IMR-90 (cell line): ENCODE measurements around the gene PCA3. TPM values are rescaled to one million over a fixed set of nuclear protein-coding genes. Genes with fewer than 3 reads are reported as not detected.

Source experiments
- ATAC-seq: fragments of 200-7000 bp; cut with Tn5 transposase; 2 replicates; pipeline ENCODE4 v1.9.1; 2020; ENCODE audit warnings: low read depth, mild to moderate bottlenecking, moderate library complexity
- BruUV-seq: library from RNA; stranded (reverse); fragments of 400-500 nt; replicated peaks from 2 replicates; lab custom pipeline; 2021; lab: Mats Ljungman, UMichigan
- CTCF ChIA-PET: fragments of 300-600 bp; formaldehyde crosslinking; extraction: SDS; loops from one replicate; lab custom pipeline; 2021; ENCODE audit warnings: antibody characterized with exemption; lab: Yijun Ruan, JAX
- POLR2A ChIA-PET: fragments of 300-600 bp; sonication (Branson Sonifier 250); formaldehyde crosslinking; loops from one replicate; lab custom pipeline; 2022; ENCODE audit warnings: antibody characterized with exemption; ENCODE audit not compliant: unreplicated experiment; lab: Charles Lee
- DNase-seq: peaks from one replicate; pipeline ENCODE4 v3.0.0; 2013
- H2AFZ ChIP-seq: replicated peaks from 2 replicates; pipeline ENCODE3; 2013; ENCODE audit warnings: low read length, mild to moderate bottlenecking; ENCODE audit not compliant: poor library complexity
- H2AK5ac ChIP-seq: 2 replicates; pipeline ENCODE4 v1.6.1; 2013; ENCODE audit warnings: low read depth, low read length, inconsistent platforms
- H2AK9ac ChIP-seq: replicated peaks from 2 replicates; pipeline ENCODE3; 2013; ENCODE audit warnings: mild to moderate bottlenecking, low read depth, low read length, moderate library complexity; ENCODE audit not compliant: poor library complexity
- H2BK120ac ChIP-seq: 2 replicates; pipeline ENCODE4 v1.6.1; 2013; ENCODE audit warnings: low read depth, low read length, inconsistent platforms
- H2BK15ac ChIP-seq: 3 replicates; pipeline ENCODE4 v1.6.1; 2013; ENCODE audit warnings: low read depth, low read length, inconsistent platforms
- H2BK20ac ChIP-seq: 2 replicates; pipeline ENCODE4 v1.6.1; 2013; ENCODE audit warnings: low read depth, mild to moderate bottlenecking, inconsistent platforms, low read length, moderate library complexity
- H2BK5ac ChIP-seq: 2 replicates; pipeline ENCODE4 v1.6.1; 2013; ENCODE audit warnings: mild to moderate bottlenecking, low read depth, low read length, inconsistent platforms; ENCODE audit not compliant: poor library complexity, severe bottlenecking
- H3K14ac ChIP-seq: replicated peaks from 2 replicates; pipeline ENCODE4 v1.6.1; 2013; ENCODE audit warnings: low read depth, low read length, inconsistent platforms
- H3K18ac ChIP-seq: 2 replicates; pipeline ENCODE4 v1.6.1; 2013; ENCODE audit warnings: low read depth, low read length, control low read depth
- H3K23ac ChIP-seq: 2 replicates; pipeline ENCODE4 v1.6.1; 2013; ENCODE audit warnings: low read depth, low read length, inconsistent platforms
- H3K27ac ChIP-seq: 2 replicates; pipeline ENCODE4 v1.5.1; 2013; ENCODE audit warnings: mild to moderate bottlenecking, control low read depth, low read length; ENCODE audit not compliant: insufficient read depth
- H3K27me3 ChIP-seq: 2 replicates; pipeline ENCODE4 v1.6.1; 2013; ENCODE audit warnings: low read length; ENCODE audit not compliant: control insufficient read depth, insufficient read depth
- H3K36me3 ChIP-seq: 2 replicates; pipeline ENCODE4 v1.6.1; 2013; ENCODE audit warnings: low read length, mixed read lengths; ENCODE audit not compliant: control insufficient read depth, insufficient read depth
- H3K4ac ChIP-seq: 2 replicates; pipeline ENCODE4 v1.6.1; 2013; ENCODE audit warnings: low read depth, low read length, inconsistent platforms
- H3K4me1 ChIP-seq: 2 replicates; pipeline ENCODE4 v1.6.1; 2013; ENCODE audit warnings: low read length, mixed read lengths; ENCODE audit not compliant: control insufficient read depth, insufficient read depth
- H3K4me2 ChIP-seq: 2 replicates; pipeline ENCODE4 v1.6.1; 2013; ENCODE audit warnings: low read depth, mild to moderate bottlenecking, control low read depth, low read length, moderate library complexity
- H3K4me3 ChIP-seq: 2 replicates; pipeline ENCODE4 v1.5.1; 2013; ENCODE audit warnings: low read depth, mild to moderate bottlenecking, control low read depth, low read length, moderate library complexity; ENCODE audit not compliant: insufficient read depth
- H3K56ac ChIP-seq: 2 replicates; pipeline ENCODE4 v1.6.1; 2013; ENCODE audit warnings: low read length, inconsistent platforms; ENCODE audit not compliant: insufficient read depth; ENCODE audit errors: extremely low read depth
- H3K79me1 ChIP-seq, 2 experiments: 2 replicates each; pipeline ENCODE4 v1.6.1; 2013; ENCODE audit warnings: low read length in 2 of 2, inconsistent platforms in 1 of 2, low read depth in 1 of 2
- H3K9ac ChIP-seq: 2 replicates; pipeline ENCODE4 v1.6.1; 2013; ENCODE audit warnings: low read depth, low read length, control low read depth
- H3K9me1 ChIP-seq: 2 replicates; pipeline ENCODE4 v1.6.1; 2013; ENCODE audit warnings: low read length, inconsistent platforms; ENCODE audit not compliant: insufficient read depth
- H3K9me3 ChIP-seq: 2 replicates; pipeline ENCODE4 v1.6.1; 2013; ENCODE audit warnings: low read length; ENCODE audit not compliant: control insufficient read depth, insufficient read depth
- H4K20me1 ChIP-seq: 2 replicates; pipeline ENCODE4 v1.6.1; 2013; ENCODE audit warnings: low read length, inconsistent platforms; ENCODE audit not compliant: insufficient read depth
- H4K5ac ChIP-seq: 2 replicates; pipeline ENCODE4 v1.6.1; 2013; ENCODE audit warnings: mild to moderate bottlenecking, low read depth, low read length, control low read depth
- H4K8ac ChIP-seq, 2 experiments: 2 replicates each; pipeline ENCODE4 v1.6.1; 2013; ENCODE audit warnings: low read depth in 2 of 2, low read length in 2 of 2, control low read depth in 1 of 2, inconsistent platforms in 1 of 2
- H4K91ac ChIP-seq: 2 replicates; pipeline ENCODE4 v1.6.1; 2013; ENCODE audit warnings: low read depth, low read length, inconsistent platforms; ENCODE audit not compliant: insufficient read depth
- BHLHE40 ChIP-seq: fragments of 150-350 bp; IDR thresholded peaks from 2 replicates; pipeline ENCODE4 v1.6.1; 2016; ENCODE audit warnings: mild to moderate bottlenecking, low read depth, low read length
- MAFK ChIP-seq: IDR thresholded peaks from 2 replicates; pipeline ENCODE4 v1.6.1; 2012; ENCODE audit warnings: low read depth, low read length, improper control_type of control experiment
- POLR2A ChIP-seq: IDR thresholded peaks from 2 replicates; pipeline ENCODE4 v1.6.1; 2012; ENCODE audit warnings: mild to moderate bottlenecking, low read depth, low read length
- RCOR1 ChIP-seq: IDR thresholded peaks from 2 replicates; pipeline ENCODE4 v1.6.1; 2012; ENCODE audit warnings: mild to moderate bottlenecking, low read length, improper control_type of control experiment; ENCODE audit not compliant: insufficient replicate concordance
- SMC3 ChIP-seq: fragments of 150-350 bp; IDR thresholded peaks from 2 replicates; pipeline ENCODE4 v1.6.1; 2016; ENCODE audit warnings: low read depth, mild to moderate bottlenecking, antibody characterized with exemption, low read length, moderate library complexity
- WGBS, 2 experiments: methylation state at CpG; one replicate each; pipeline versions ENCODE4 v1.1.5 to v1.1.7; 2013; ENCODE audit warnings: missing lambda C conversion rate in 2 of 2; ENCODE audit not compliant: insufficient read length in 1 of 2; ENCODE audit errors: extremely low coverage in 2 of 2; 5-methylcytosine and 5-hydroxymethylcytosine counted together
- dilution Hi-C: fragments of 300-500 bp; cut with HindIII; formaldehyde crosslinking; loops from one replicate; pipeline ENCODE4 v1.14.3; 2018; ENCODE audit warnings: low sequenced_read_pairs; ENCODE audit not compliant: unreplicated experiment
- in situ Hi-C: fragments of 300-500 bp; cut with MboI; formaldehyde crosslinking; loops from 3 replicates; pipeline ENCODE4 v1.14.3; 2019; ENCODE audit warnings: low sequenced_read_pairs, inconsistent platforms, mixed read lengths
- intact Hi-C: fragments of 100-400 bp; cut with micrococcal nuclease; formaldehyde crosslinking; loops from 2 replicates; pipeline ENCODE4 v1.10.0; 2022
- polyA plus RNA-seq, 3 experiments: library from polyadenylated mRNA; depleted of rRNA; stranded (reverse); fragments of >200 nt; gene quantifications; 2 replicates each; pipeline ENCODE4 v1.2.3, GENCODE V29; 2012; ENCODE audit warnings: low replicate concordance in 1 of 3
- total RNA-seq: library from RNA; depleted of rRNA; stranded (reverse); fragments of >200 nt; gene quantifications from 2 replicates; pipeline ENCODE4 v1.2.3, GENCODE V29; 2012
- TF ChIP-seq, protein P1 (sequence below): conservative IDR thresholded peaks from 2 replicates; pipeline ENCODE4 v1.5.1; 2012; ENCODE audit warnings: mild to moderate bottlenecking, low read depth, low read length, improper control_type of control experiment
- TF ChIP-seq, protein P2 (sequence below): fragments of 150-350 bp; IDR thresholded peaks from 2 replicates; pipeline ENCODE4 v1.6.1; 2017; ENCODE audit warnings: mild to moderate bottlenecking, antibody characterized with exemption, low read length, low read depth

PCA3 gene
- total and polyA plus RNA-seq, 2 of the 4 experiments (the other 2 are of a cell fraction), result not detected

DNA sequence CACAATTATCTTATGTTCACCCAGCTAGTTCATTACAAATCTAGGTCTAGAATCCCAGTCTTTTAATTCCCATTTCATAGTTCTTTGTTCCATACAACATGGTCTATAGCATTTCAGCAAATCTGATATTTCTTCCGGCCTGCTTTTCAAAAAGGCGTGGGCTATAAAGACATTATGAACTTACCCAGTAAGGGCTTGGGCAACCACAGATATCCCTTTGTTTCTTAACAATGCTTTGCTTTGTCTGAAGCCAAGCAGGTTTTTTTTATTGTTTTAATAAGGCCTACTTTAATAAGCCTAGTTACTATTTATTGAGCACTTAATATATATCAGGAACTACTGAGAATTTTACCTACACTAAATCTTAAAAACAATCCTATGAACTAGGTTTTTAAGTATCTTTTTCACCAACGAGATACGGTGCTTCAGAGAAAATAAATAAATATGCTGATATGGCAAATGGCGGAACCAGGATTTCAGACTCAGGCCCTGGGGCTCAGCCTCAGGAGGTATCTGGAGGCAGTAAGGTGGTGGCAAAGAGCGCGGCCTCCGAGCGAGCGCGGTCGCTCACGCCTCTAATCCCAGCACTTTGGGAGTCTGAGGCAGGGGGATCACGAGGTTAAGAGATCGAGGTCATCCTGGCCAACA, 29.7 kb downstream of the PCA3 start:
- CTCF ChIA-PET, result no interaction called here
- WGBS, 2 experiments, result no CpG with 5 or more reads among the region's 15 CpGs
- DNase-seq (no peak), ATAC-seq (no peak)
- H3K23ac ChIP-seq, result no peak overlapping the region
- no peak overlapping the region for H2BK120ac ChIP-seq
- no peak overlapping the region for H3K18ac ChIP-seq
- no peak overlapping the region for H3K56ac ChIP-seq
- H3K27me3 ChIP-seq, result peaks cover 2% of the 10 kb centered on the region; the same call in 1 of the 2 replicates
- no peak overlapping the region for H3K27ac ChIP-seq
- H2BK20ac ChIP-seq, result no peak overlapping the region
- no peak overlapping the region for H3K4me3 ChIP-seq
- no peak overlapping the region for H2AK9ac ChIP-seq
- in situ Hi-C loops (no loop called here), dilution Hi-C loops (no loop called here), intact Hi-C loops (no loop called here)
- no peaks in the 10 kb centered on the region for H3K9me1 ChIP-seq
- no peaks in the 10 kb centered on the region for H3K36me3 ChIP-seq
- no peak overlapping the region for H4K8ac ChIP-seq
- H3K4me1 ChIP-seq, result no peaks in the 10 kb centered on the region
- POLR2A ChIA-PET, result no interaction called here
- no peak overlapping the region for H3K14ac ChIP-seq
- H3K79me1 ChIP-seq, result no peaks in the 10 kb centered on the region
- no peak overlapping the region for H2AK5ac ChIP-seq
- no peak overlapping the region for H2BK15ac ChIP-seq
- no peak overlapping the region for H2AFZ ChIP-seq
- no peak for TF ChIP-seq SMC3
- no peak for TF ChIP-seq RCOR1
- TF ChIP-seq, protein P1, sequence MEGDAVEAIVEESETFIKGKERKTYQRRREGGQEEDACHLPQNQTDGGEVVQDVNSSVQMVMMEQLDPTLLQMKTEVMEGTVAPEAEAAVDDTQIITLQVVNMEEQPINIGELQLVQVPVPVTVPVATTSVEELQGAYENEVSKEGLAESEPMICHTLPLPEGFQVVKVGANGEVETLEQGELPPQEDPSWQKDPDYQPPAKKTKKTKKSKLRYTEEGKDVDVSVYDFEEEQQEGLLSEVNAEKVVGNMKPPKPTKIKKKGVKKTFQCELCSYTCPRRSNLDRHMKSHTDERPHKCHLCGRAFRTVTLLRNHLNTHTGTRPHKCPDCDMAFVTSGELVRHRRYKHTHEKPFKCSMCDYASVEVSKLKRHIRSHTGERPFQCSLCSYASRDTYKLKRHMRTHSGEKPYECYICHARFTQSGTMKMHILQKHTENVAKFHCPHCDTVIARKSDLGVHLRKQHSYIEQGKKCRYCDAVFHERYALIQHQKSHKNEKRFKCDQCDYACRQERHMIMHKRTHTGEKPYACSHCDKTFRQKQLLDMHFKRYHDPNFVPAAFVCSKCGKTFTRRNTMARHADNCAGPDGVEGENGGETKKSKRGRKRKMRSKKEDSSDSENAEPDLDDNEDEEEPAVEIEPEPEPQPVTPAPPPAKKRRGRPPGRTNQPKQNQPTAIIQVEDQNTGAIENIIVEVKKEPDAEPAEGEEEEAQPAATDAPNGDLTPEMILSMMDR, result no peak
- TF ChIP-seq POLR2A, result no peak
- TF ChIP-seq BHLHE40, result no peak
- TF ChIP-seq MAFK, result peak; percentile 61; the same call in 1 of the 2 replicates
- TF ChIP-seq, protein P2, sequence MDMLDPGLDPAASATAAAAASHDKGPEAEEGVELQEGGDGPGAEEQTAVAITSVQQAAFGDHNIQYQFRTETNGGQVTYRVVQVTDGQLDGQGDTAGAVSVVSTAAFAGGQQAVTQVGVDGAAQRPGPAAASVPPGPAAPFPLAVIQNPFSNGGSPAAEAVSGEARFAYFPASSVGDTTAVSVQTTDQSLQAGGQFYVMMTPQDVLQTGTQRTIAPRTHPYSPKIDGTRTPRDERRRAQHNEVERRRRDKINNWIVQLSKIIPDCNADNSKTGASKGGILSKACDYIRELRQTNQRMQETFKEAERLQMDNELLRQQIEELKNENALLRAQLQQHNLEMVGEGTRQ, result no peak
- H4K91ac ChIP-seq, result no peak overlapping the region
- no peak overlapping the region for H3K4me2 ChIP-seq
- no TSS peak for BruUV-seq
- H3K9me3 ChIP-seq, result no peaks in the 10 kb centered on the region
- H2BK5ac ChIP-seq, result no peak overlapping the region
- H3K4ac ChIP-seq, result no peak overlapping the region
- no peaks in the 10 kb centered on the region for H4K20me1 ChIP-seq
- no peak overlapping the region for H3K9ac ChIP-seq
- H4K5ac ChIP-seq, result no peak overlapping the region
